ENCODE results near the gene PFDN4.

- no peak for TF ChIP-seq POLR2AphosphoS5 (IDR thresholded peaks at IDR 0.05; ENCODE audit: low read depth, low read length)
- TF ChIP-seq POLR2A (IDR thresholded peaks at IDR 0.05; ENCODE audit: low read depth, low read length): no peak
Measured at GRCh38 chr20:54256202-54256601, 48.3 kb downstream of the PFDN4 start.
